GM20431 (cell line): ENCODE measurements around the gene MRE11.
"Not testable (repeated sequence)": the region's sequence is repeated elsewhere in the genome, so short reads cannot be mapped to it uniquely, and the experiment has no call there.

ENCODE experiments used
- in situ Hi-C: fragments of 300-500 bp; cut with MseI, MboI; formaldehyde crosslinking; loops from one replicate; pipeline ENCODE4 v1.15.0; 2020; ENCODE audit warnings: low sequenced_read_pairs; ENCODE audit not compliant: unreplicated experiment

MRE11 gene

GRCh38 chr11:94449029-94449428, 44.6 kb downstream of the MRE11 start:
- in situ Hi-C loops = no loop called here

- in situ Hi-C loops = no loop called here
These were observed 46.5 kb downstream of the MRE11 start for GRCh38 chr11:94447149-94447548.

GRCh38 chr11:94445641-94446040, 48.0 kb downstream of the MRE11 start:
- in situ Hi-C loops = no loop called here

- in situ Hi-C loops = no loop called here
These were observed 60.6 kb downstream of the MRE11 start for GRCh38 chr11:94433049-94433448.

GRCh38 chr11:94424662-94425061, 69.0 kb downstream of the MRE11 start:
- in situ Hi-C loops = no loop called here

GRCh38 chr11:94424011-94424410, 69.6 kb downstream of the MRE11 start:
- in situ Hi-C loops = no loop called here

- in situ Hi-C loops = no loop called here
These were observed 70.1 kb downstream of the MRE11 start for GRCh38 chr11:94423507-94423906.

GRCh38 chr11:94418123-94418765, 75.4 kb downstream of the MRE11 start:
- in situ Hi-C loops = no loop called here

- in situ Hi-C loops = no loop called here
These were observed 76.2 kb downstream of the MRE11 start for GRCh38 chr11:94417386-94417987.

- in situ Hi-C loops = no loop called here
These were observed 88.4 kb downstream of the MRE11 start for GRCh38 chr11:94405062-94405833.

- in situ Hi-C loops = no loop called here
These were observed 91.3 kb downstream of the MRE11 start for GRCh38 chr11:94402355-94402754.

- in situ Hi-C loops = no loop called here
These were observed 91.8 kb downstream of the MRE11 start for GRCh38 chr11:94401773-94402265.

GRCh38 chr11:94400839-94401772, 92.5 kb downstream of the MRE11 start, which contains the start of gene GPR83:
Gene GPR83, minus strand, starts transcription at chr11:94401419. Its CDS starts 172 bp downstream, at chr11:94401247.
- in situ Hi-C loops = no loop called here

- in situ Hi-C loops = no loop called here
These were observed 93.2 kb downstream of the MRE11 start for GRCh38 chr11:94400457-94400838.

GRCh38 chr11:94400050-94400449, 93.6 kb downstream of the MRE11 start:
- in situ Hi-C loops = no loop called here

GRCh38 chr11:94398101-94398500, 95.5 kb downstream of the MRE11 start:
- in situ Hi-C loops = no loop called here

GRCh38 chr11:94396282-94396681, 97.4 kb downstream of the MRE11 start:
- in situ Hi-C loops = no loop called here

GRCh38 chr11:94391937-94392336, 101.7 kb downstream of the MRE11 start:
- in situ Hi-C loops = not testable (repeated sequence)

- in situ Hi-C loops = no loop called here
These were observed 114.0 kb downstream of the MRE11 start for GRCh38 chr11:94379613-94380012.

GRCh38 chr11:94376841-94377240, 116.8 kb downstream of the MRE11 start:
- in situ Hi-C loops = no loop called here
